Smooth muscle cell (in vitro differentiated cells): ENCODE results near the gene TREH. TPM values are rescaled to one million over a fixed set of nuclear protein-coding genes. Genes with fewer than 3 reads are reported as not detected.
A peak's percentile ranks its signal among the peaks of the same experiment; 100 is the strongest.

ENCODE experiments used
- DNase-seq: peaks from one replicate; lab custom pipeline; 2025; ENCODE audit not compliant: unreplicated experiment; lab: John Stamatoyannopoulos, UW
- H2AFZ ChIP-seq: fragments of 200-600 bp; sonication (generic); 2 replicates; pipeline ENCODE4 v1.6.0; 2016; ENCODE audit warnings: antibody characterized with exemption, low read depth, mild to moderate bottlenecking
- H3F3A ChIP-seq: fragments of 200-600 bp; sonication (generic); 2 replicates; pipeline ENCODE4 v1.6.0; 2017; ENCODE audit warnings: antibody characterized with exemption, low read depth
- H3K27ac ChIP-seq: fragments of 200-600 bp; sonication (generic); 2 replicates; pipeline ENCODE4 v1.5.1; 2016; ENCODE audit warnings: low read depth, mild to moderate bottlenecking
- H3K27me3 ChIP-seq: fragments of 200-600 bp; sonication (generic); 2 replicates; pipeline ENCODE4 v1.6.1; 2016; ENCODE audit warnings: low read depth, mild to moderate bottlenecking
- H3K36me3 ChIP-seq: fragments of 200-600 bp; sonication (generic); 2 replicates; pipeline ENCODE4 v1.5.1; 2016; ENCODE audit warnings: low read depth
- H3K4me1 ChIP-seq: fragments of 200-600 bp; sonication (generic); 2 replicates; pipeline ENCODE4 v1.5.1; 2016; ENCODE audit warnings: low read depth
- H3K4me2 ChIP-seq: fragments of 200-600 bp; sonication (generic); 2 replicates; pipeline ENCODE4 v1.6.0; 2016; ENCODE audit warnings: mild to moderate bottlenecking
- H3K4me3 ChIP-seq: fragments of 200-600 bp; sonication (generic); 2 replicates; pipeline ENCODE4 v1.5.1; 2016; ENCODE audit warnings: mild to moderate bottlenecking
- H3K79me2 ChIP-seq: fragments of 200-600 bp; sonication (generic); 2 replicates; pipeline ENCODE4 v1.6.0; 2016; ENCODE audit warnings: low read depth, mild to moderate bottlenecking
- H3K9ac ChIP-seq: fragments of 200-600 bp; sonication (generic); 2 replicates; pipeline ENCODE4 v1.6.0; 2016; ENCODE audit warnings: low read depth
- H3K9me3 ChIP-seq: fragments of 200-600 bp; sonication (generic); replicated peaks from 2 replicates; pipeline ENCODE4 v1.5.1; 2016; ENCODE audit warnings: low read depth
- H4K20me1 ChIP-seq: fragments of 200-600 bp; sonication (generic); 2 replicates; pipeline ENCODE4 v1.6.0; 2016; ENCODE audit warnings: low read depth
- WGBS: methylation state at CpG from one replicate; pipeline ENCODE4 v1.1.7; 2016; ENCODE audit warnings: low lambda C conversion rate; 5-methylcytosine and 5-hydroxymethylcytosine counted together
- microRNA-seq: library from miRNA; unstranded; fragments of <30 nt; microRNA quantifications from one replicate; pipeline ENCODE4, GENCODE V29; 2016; ENCODE audit warnings: borderline number of aligned reads
- polyA plus RNA-seq: library from polyadenylated mRNA; unstranded; fragments of >200 nt; fragmentation: Nextera tagmentation; extraction: Ambion mirVana; gene quantifications from 2 replicates; pipeline ENCODE4 v1.2.1, GENCODE V29; 2016
- small RNA-seq: library from RNA; depleted of rRNA; stranded (forward); fragments of <200 nt; gene quantifications from one replicate; pipeline ENCODE3, GENCODE V24; 2014
- total RNA-seq: library from RNA; depleted of rRNA; stranded (reverse); fragments of >200 nt; gene quantifications from 2 replicates; pipeline ENCODE4 v1.2.3, GENCODE V29; 2014
- TF ChIP-seq, protein P1 (sequence below): fragments of 200-600 bp; sonication (generic); IDR thresholded peaks from 2 replicates; pipeline ENCODE4 v1.5.1; 2017; ENCODE audit warnings: borderline replicate concordance, mild to moderate bottlenecking, antibody characterized with exemption; ENCODE audit not compliant: insufficient read depth, poor library complexity, severe bottlenecking

TREH gene
- total and polyA plus RNA-seq, 2 experiments from 2014 or later: 0.49 TPM; not detected in 1

DNA sequence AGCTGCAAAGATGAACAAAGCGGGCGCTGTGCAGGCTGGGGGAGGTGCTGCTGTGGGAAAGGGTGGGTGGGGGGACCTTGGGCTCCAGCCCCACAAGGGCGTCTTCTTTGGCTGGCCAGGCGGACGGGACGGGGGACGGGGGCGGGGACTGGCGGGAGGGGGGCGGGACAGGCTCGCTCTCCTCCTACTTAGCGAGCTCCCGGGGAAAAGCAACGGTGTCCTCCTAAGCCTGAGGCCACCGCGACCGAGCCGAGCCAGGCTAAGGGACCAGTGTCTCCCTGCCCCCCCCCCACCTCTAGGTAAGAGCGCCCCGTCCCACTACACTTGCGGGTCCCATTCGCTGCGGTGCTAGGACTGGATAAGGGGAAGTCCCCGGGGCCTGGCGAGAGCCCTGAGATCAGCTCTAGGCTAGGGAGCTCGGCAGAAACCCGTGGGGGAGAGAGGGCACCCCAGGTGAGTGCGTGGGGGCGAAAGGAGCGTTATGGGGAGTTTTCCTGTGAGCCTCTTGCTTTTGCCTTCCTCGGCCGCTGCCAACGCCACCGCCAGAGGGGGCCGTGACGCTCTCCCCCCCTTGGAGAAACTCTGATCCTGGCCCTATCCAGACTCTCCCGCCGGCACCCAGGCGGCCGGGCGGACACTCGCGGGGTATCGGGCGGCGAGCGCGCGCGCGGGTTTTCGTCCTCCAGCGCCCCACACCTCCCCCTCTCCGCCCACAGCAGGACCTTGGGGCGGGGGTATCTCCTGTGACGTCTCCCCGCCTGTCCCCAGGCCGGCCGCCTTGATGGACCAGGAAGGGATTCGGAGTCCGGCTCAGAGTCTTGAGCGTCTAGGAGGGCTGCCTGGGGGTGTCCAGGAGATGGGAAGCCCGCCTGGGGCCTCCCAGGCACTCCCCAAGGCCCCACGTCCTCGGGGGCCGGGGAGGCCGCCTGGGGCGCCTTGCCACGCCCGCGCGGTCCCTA is 71.8 kb downstream of the TREH start, which contains the start of gene PHLDB1:
Gene PHLDB1, plus strand, starts transcription at position 215 of the 959 bp plus-strand sequence. CDS start 6,222 bp downstream, outside the sequence.
- under 1% methylated on average over 59 of the region's 72 CpGs for WGBS
- H3K4me2 ChIP-seq: peak within 1 kb of the TSS; percentile 96
- no peaks in the 10 kb centered on the region for H3K9me3 ChIP-seq
- peak within 1 kb of the TSS; percentile 73 for H3K4me3 ChIP-seq
- DNase-seq: peak; percentile 81
- no peak within 1 kb of the TSS for H2AFZ ChIP-seq
- H3K27ac ChIP-seq: peak within 1 kb of the TSS; percentile 99
- peak within 1 kb of the TSS; percentile 98 for H3K9ac ChIP-seq
- TF ChIP-seq, protein P1, sequence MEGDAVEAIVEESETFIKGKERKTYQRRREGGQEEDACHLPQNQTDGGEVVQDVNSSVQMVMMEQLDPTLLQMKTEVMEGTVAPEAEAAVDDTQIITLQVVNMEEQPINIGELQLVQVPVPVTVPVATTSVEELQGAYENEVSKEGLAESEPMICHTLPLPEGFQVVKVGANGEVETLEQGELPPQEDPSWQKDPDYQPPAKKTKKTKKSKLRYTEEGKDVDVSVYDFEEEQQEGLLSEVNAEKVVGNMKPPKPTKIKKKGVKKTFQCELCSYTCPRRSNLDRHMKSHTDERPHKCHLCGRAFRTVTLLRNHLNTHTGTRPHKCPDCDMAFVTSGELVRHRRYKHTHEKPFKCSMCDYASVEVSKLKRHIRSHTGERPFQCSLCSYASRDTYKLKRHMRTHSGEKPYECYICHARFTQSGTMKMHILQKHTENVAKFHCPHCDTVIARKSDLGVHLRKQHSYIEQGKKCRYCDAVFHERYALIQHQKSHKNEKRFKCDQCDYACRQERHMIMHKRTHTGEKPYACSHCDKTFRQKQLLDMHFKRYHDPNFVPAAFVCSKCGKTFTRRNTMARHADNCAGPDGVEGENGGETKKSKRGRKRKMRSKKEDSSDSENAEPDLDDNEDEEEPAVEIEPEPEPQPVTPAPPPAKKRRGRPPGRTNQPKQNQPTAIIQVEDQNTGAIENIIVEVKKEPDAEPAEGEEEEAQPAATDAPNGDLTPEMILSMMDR: peak; percentile 46
- peaks cover 3% of the 10 kb centered on the region for H3K27me3 ChIP-seq
- H3K4me1 ChIP-seq: peaks cover 46% of the 10 kb centered on the region
- H3K79me2 ChIP-seq: peaks cover 36% of the 10 kb centered on the region
- H3K36me3 ChIP-seq: no peaks in the 10 kb centered on the region
- H4K20me1 ChIP-seq: peaks cover 12% of the 10 kb centered on the region
- peaks cover 35% of the 10 kb centered on the region for H3F3A ChIP-seq

Small RNAs within 50 kb of the gene (microRNA-seq; reads per million reads assigned to microRNA genes)
- gene MIR6716: 1.8 reads per million

Small RNAs within 50 kb of the gene (small RNA-seq; reads per million reads assigned to genes)
- gene RNU6-376P: not detected

Other genes starting within 250 kb of the TREH start
- 26.6 and 27.8 TPM in 2 replicates for gene KMT2A, start 243.2 kb downstream of the TREH start, total RNA-seq
- gene KMT2A, start 243.2 kb downstream of the TREH start, polyA plus RNA-seq: 15.5 and 19.6 TPM in 2 replicates
- gene TTC36, start 152.2 kb downstream of the TREH start, total RNA-seq: 4.6 TPM in 1 of 2 replicates, not detected in the other
- 0.31 and 1.5 TPM in 2 replicates for gene TTC36, start 152.2 kb downstream of the TREH start, polyA plus RNA-seq
- 21.1 and 48.1 TPM in 2 replicates for gene TMEM25, start 148.5 kb downstream of the TREH start, total RNA-seq
- gene TMEM25, start 148.5 kb downstream of the TREH start, polyA plus RNA-seq: 23.9 and 27.5 TPM in 2 replicates
- gene IFT46, start 113.7 kb downstream of the TREH start, total RNA-seq: 31.6 and 52.3 TPM in 2 replicates
- 11.9 and 12.8 TPM in 2 replicates for gene IFT46, start 113.7 kb downstream of the TREH start, polyA plus RNA-seq
- gene ARCN1, start 107.2 kb downstream of the TREH start, total RNA-seq: 314 and 331 TPM in 2 replicates
- 228 and 285 TPM in 2 replicates for gene ARCN1, start 107.2 kb downstream of the TREH start, polyA plus RNA-seq
- gene PHLDB1, start 72.0 kb downstream of the TREH start, total RNA-seq: 89.0 and 112 TPM in 2 replicates
- gene PHLDB1, start 72.0 kb downstream of the TREH start, polyA plus RNA-seq: 86.0 and 103 TPM in 2 replicates
- 187 and 190 TPM in 2 replicates for gene DDX6, start 111.5 kb upstream of the TREH start, total RNA-seq
- gene DDX6, start 111.5 kb upstream of the TREH start, polyA plus RNA-seq: 15.3 and 17.9 TPM in 2 replicates
- not detected in 2 replicates for gene CXCR5, start 204.2 kb upstream of the TREH start, total RNA-seq
- gene CXCR5, start 204.2 kb upstream of the TREH start, polyA plus RNA-seq: 1.6 TPM in 1 of 2 replicates, not detected in the other
- 10.5 and 10.8 TPM in 2 replicates for gene BCL9L, start 246.3 kb upstream of the TREH start, total RNA-seq
- 11.4 and 19.0 TPM in 2 replicates for gene BCL9L, start 246.3 kb upstream of the TREH start, polyA plus RNA-seq